NCI-H187 treated with DMSO at 0.1 percent for 48 hours (cell line): ENCODE data around the gene ASF1B.

ENCODE experiments used
- DNase-seq: peaks from one replicate; lab custom pipeline; 2025; lab: John Stamatoyannopoulos, UW

The ASF1B gene

DNA sequence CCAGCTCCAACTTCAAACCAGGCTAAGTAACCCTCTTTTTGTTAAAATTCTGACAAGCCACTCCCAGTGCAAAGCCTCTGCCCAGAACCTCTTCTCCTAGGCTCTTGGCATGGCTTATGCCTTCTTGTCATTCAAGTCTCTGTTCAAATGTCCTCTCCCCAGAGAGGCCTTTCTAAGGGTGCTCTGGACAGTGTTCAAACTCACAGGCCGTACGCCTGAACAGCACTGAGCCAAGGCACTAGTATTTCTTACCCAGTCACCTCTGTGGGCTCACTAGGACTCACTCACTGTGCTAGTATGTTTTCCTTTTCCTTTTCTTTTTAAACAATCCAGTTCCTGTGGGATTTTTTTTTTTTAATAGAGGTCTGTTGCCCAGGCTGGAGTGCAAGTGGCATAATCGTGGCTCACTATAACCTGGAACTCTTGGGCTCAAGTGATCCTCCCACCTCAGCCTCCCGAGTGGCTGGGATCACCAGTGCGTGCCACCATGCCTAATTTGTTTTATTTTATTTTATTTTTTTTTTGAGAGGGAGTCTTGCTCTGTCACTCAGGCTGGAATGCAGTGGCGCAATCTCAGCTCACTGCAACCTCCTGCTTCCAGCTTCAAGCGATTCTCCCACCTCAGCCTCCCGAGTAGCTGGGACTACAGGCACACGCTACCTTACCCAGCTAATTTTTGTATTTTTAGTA is 2.3 kb upstream of the ASF1B start:
- no peak for DNase-seq

DNA sequence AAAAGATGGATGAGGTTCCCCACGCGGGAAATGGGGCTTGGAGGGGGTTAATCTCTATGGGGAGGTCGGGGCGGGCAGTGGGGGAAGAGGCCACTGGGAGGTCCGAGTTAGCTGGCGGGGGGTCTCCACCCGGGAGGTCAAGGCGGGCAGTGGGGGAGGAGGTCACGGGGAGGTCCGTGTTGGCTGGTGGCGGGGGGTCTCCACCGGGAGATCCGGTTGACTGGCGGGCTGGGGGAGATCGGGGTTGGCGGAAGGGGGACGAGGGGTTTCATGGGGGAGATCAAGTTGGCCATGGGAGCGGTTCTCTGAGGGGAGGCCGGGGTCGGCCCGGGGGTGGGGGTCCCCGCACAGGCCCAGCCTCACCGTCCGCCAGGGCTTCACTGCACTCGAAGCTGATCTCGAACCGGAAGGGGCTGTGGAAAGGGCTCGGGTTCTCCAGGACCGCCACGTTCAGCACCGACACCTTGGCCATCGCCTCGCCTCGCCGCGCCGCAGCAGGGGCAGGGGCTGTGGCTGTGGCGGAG is 342 bp downstream of the ASF1B start:
- DNase-seq = no peak

DNA sequence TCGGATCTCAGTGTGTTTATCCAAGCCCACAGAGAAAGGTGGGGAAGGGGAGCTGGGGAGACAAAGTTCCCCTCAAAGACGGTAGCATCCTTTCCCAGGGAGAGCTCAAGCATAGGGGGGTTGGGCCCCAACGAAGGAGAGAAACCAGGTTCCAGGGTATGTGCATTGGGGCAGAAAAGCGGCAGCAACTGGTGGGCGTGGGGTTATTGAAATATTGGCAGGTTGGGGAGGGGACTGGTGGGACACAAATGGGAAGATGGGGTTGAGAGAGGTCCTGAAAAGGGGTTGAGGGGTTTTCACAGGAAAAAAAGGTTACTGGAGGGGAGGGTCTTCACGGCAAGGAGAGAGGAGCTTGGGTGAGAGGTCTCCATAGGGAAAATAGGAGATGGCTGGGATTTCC is 1.0 kb downstream of the ASF1B start:
- no peak for DNase-seq

DNA sequence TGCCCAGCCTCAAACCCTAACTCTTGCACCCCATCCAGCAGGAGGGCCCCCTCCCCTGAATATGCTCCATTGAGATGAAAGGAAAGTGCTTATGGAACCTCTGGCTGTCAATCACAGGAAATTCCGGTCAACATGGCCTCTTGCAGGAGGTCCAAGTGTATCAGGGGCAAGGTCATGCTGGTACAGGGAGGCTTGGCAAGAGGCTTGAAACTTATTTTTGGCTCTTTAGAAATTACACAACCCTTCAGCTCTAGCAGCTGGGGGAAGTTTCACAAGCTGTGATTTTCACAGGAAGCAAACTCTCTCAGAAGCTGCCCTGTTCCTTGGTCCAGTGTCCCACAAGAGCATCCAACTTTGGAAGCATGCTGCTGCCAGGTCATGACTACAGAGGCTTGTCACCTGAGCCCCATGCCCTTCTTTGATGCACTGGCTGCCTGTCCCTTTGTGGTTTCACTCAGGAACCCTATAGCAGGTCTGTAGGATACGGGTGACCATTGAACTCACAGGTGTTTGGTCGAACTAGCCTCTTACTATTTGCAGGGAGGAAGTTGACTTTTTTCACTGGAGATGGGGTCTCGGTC is 8.4 kb downstream of the ASF1B start:
- DNase-seq = no peak

DNA sequence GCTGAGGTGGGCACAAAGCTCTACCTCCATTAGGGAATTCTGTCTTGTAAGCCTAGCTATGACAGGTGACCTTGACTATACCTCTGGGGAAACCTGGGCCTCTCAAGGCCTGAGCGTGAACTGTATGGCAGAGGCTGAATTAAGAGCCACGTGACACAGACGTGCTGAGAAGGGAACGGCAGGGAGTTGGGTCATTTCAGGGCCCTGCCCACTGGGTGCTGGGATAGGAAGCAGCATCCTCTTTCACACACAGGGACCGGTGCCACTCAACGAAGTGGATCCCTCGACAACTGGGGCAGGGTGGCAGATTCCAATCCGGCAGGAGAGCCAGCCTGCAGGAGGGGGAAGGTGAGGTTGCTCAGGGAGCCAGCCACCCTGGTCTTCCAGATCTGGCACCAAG is 9.2 kb downstream of the ASF1B start:
- DNase-seq = no peak

DNA sequence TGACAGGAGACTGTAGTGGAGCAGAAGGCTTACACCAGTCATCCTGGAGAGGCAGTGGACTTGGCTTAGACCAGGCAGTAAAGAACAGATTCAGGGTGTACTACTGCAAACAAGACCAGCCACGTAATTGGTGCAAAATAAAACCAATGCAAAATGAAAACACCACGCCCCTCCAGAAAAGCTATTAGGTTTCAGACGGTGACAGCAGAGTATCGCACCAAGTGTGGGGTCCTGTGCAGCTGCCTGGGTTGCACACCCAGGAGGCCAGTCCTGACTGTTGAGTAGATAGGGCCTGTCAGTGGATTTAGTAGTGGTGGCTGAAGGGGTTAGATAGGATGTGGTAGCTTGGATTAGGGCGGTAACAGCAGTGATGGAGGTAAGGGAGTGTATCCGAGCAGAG is 13.5 kb downstream of the ASF1B start:
- DNase-seq = no peak

DNA sequence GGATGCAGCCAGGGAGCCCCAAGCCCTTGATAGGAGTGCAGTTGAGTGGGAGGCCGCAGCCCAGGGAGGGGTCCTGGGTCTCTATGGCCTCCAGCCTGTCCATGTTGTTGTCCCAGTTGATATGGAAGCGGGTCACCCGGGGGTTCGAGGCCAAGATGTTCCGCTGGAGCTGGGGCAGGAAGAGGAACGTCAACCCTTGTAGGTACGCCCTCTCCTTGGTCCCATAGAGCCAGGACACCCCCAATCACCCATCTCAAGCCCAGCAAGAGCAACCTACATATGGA is 15.9 kb downstream of the ASF1B start:
- no peak for DNase-seq

DNA sequence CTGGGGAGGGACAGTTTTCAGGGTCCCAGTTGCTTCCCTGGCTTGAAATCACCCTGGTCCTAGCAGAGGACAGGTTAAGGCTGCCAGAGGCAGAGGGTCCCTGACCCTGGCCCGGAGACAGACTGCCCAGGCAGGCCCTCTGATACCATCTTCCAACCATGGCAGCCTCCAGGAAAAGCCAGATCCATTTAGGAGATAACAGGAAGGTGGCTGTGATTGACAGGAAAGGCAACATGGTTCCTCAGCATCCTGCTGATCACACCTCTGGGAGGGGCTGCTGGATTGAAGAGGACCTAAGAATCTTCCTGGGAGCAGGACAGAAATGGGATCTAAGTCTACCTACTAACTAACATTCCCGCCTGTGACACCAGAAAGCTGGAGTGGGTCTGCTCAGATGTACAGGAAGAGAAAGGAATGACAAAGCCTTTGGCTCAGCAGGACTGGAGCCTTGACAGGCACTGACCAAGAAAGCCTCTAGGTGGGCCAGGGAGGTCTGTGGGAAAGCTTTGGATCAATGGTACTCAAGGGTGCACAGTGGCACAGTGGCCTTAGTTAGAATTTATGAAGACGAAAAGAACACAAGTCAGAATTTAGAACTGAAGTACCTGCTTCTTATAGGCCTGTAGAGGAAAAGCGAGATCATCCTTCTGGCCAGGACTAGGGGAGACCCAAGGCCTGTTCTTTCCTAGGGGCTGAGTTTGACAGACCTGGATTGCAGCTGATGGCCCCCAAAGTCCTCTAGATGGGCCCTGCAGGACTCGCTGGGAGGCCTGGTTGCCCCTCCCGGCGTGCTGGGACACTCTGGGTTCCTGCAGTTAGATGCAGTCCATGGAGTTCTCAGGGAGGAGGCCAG is 16.5 kb downstream of the ASF1B start:
- DNase-seq = no peak

DNA sequence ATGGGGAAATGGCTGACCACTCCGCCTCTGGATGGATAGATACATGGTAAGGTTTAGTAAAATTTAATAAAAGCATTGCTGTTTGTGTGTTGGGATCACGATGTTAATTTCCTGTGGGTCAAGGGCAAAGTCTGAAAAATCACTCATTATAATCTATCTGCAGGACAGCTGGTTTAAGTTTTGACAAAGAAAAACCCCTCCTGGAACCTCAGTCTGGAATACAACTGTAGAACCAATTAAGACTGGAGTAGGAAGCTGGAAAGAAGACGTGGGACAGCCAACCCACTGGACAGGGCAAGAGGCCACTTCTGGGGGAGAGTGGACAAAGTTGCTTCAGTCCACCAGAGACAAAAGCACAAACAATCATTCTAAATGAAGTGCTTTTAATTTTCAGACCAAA is 17.2 kb downstream of the ASF1B start:
- DNase-seq = no peak

DNA sequence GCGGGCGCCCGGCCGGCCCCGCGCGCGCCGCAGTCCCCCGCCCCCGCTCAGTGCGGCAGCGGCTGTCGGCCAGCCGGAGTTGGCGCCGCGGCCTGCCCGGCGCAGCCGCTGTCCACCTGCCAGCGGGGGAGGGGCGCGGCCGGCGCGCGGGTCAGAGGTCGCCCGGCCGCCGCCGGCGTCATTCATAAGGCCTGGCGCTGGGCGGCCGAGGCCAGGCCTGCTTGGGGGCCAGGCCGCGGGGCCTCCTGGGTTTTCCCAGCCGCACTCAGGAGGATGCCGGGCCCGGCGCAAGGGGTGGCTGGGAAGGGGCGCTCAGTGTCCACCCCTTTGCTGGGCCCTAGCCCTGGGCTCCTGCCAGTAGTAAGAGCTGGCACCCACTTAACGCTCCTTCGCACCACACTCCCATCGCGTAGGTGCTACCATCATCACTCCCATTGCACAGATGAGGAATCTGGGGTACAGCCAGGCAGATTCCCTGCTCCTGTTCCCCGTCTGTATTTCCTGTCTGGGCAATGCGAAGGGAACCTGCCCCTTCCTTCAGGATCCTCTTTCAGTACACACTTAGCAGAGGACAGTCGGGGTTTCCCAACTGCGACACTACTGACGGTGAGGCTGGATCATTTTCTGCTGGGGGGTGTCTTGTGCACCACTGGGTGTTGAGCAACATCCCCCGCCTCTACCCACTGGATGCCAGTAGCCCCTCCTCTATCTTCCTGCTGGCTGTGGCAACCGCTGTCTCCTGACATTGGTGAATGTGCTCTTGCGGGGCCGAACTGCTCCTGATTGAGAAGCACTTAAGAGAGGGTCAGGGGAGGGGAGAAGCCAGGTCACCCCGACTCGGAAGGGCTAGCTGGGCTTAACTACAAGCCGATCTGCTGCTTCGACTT is 18.0 kb downstream of the ASF1B start:
- no peak for DNase-seq

DNA sequence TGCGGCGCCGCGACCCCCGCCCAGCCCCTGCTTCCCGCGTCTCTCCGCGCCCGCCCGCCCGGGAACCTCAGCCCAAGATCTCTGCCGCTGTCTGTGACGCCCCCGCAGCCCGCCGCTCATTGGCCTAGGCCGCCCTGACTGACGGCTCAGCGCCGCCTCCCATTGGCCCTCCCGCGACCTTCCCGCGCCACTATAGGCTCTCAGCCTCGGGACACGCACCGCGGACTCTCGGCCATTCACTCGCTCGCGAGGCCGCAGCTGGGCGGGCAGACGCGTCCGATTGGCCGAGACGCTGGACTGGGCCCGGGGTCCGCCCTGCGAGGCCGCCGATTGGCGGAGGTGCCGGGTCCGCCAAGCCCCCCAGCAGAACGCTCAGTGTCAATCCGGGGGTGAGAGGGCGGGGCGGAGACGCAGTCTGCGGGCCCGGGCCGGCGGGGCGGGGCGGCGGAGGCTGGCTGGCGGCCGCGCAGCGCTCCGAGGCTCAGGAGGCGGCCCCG is 18.7 kb downstream of the ASF1B start, which contains the start of gene PRKACA:
Gene PRKACA, minus strand, starts transcription at position 95 of the 497 bp plus-strand sequence. CDS start 215 bp downstream, outside the sequence.
- peak; percentile 47 for DNase-seq

DNA sequence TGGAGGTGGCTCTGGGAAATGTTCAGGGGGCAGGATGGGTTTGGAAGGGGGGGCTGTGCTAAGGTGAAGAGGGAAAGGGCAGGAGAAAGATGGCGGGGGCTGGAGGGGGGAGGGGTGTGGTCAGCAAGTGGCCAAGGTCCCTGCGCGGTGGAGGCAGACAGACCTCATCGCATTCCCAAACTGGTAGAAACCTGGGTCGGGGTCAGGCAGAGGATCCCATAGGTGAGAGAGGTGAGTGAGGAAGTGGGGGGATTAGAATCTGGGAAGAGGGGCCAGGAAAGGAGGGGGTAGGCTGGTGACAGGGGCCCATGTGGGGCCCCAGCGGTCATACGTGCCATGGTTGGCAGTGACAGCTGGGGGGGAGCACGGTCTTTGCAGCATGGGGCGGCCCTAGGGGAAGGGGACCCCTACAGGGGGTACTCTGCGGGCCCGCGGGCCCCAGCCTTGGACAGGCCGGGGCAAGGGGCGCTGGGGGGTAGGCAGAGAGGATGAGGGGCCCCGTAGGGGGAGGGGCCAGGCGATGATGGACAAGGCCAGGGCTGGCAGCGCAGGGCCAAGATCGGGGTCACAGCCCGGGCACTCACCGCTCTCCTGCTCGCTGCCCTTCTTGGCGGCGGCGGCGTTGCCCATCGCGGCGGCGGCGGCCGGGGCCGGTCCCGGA is 19.3 kb downstream of the ASF1B start:
- no peak for DNase-seq

DNA sequence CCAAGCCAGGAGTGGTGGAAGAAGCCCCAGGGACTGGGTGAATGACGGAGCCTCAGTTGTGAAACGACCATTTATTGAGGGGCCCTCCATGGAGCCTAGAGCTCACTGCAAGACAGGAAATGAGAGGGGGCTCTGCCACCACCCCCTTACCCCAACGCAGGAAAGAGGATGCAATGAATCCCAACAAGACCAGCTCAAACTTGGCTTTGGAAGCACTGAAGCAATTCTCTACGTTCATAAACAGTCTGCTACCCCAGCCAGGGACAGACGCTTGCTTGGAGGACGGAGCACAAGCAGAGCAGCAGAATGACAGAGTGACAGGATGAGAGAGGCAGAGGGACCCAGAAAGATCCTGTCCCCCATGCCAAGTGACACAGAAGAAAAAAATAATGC is 19.9 kb downstream of the ASF1B start:
- DNase-seq = no peak

DNA sequence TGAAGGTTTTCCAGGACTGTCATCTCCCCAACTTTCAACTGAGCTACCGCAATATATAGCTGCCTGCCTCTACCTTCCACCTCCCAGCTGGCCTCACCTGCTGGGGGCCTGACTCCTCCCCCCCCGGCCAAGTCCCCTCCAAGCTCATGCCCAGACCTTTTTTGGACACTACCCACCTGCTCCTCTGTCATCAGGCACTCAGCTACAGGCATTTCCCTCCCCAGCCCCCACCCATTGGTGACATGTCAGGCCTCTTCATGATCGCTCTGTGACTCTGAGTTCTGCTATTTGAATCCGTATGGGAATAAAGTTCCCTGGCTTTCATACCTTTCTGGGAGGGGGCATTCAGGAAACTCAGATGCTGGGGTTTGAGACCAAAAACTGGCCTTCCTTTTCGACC is 20.6 kb downstream of the ASF1B start:
- DNase-seq = no peak

DNA sequence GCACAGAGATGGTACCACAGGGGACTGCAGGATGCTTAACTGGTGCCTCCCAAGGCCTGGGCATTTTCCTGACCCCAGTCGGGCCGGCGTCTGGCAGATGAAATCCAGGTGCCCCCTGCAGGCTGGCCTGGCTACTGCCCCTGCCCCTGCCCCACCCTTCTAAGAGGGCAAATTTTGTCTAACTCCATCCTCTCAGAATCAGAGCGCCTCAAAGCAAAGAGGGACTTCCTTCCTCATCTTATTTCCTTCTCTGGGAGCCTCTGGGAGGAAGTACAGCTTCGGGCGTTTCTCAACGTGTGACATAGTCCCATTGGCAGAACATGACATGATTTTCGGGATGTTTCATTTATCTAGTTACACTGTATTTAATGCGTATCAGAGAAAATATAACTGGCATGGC is 21.5 kb downstream of the ASF1B start:
- DNase-seq = no peak

DNA sequence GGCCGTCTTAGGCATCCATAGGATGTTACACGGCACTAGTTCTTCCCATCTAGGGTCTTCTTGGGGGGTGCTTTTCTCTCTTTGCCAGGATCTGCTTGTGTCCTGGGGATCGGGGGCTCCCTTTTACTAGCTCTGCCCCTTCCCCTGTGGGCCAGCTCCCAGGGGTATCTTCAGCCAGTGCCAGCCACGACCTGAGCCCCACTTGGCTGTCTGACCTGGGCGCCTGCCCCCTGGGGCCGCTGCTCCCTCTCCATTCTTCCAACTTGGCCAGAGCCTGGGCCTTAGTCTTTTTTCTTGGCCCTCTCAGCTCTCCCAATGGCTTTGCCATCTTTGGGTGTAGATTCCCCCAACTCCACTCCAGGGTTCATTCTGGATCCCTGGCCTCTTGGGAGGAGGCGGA is 21.9 kb downstream of the ASF1B start:
- DNase-seq = no peak

DNA sequence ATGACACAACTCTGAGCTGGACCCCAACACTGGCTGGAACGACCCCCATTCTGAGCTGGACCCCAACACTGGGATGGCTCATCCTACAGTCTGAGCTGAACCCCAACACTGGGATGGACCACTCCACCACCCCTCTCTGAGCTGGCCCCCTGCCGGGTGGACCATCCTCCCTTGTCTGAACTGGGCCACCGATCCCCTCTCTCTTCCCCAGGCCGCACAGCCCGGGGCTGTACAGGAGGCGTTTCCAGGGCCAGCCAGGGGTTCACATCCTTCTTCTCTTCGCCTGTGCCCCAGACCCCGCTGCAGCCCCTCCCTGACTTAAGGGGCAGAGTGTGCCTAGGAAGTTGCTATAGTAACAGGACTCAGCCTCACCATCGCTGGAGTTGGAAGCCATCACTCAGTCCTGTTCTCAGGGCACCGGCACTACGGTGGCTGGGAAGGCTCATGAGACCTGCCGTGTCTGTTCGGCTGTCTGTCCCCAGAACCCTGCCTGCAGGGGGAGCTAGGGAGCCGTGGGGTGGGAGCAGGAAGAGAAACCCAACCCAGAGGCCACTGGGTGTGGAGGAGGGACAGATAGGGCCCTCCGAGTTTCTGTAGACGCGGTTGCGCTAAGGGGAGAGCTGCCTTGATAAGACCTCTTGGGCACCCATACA is 22.5 kb downstream of the ASF1B start:
- DNase-seq = no peak

DNA sequence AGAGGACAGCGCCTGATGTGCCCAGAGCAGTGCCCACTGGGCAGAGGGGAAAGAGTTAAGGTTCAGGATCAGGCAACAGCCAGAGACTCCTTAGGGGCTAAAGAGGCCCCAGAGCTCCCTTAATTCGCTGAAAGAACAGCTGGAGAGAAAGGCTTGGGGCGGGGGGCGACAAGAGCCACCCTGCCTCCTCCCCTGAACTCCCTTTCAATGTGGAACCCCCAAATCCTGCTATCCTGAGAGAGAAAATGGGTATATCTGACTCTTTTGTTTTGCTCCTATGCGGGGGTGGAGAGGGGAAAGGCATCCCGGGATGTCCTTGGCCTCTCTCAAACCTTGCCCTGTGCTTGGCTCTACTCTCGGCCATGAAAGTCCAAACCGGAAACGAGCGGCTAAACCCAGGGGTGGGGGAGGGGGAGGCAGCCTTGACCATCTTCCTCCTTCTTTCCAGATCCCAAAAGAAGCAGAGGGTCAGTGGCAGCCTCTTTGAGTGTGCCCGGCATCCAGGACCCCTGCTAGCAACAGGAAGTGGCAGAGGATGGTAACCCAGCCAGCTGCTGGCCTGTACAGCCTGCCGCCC is 23.5 kb downstream of the ASF1B start:
- DNase-seq = no peak

DNA sequence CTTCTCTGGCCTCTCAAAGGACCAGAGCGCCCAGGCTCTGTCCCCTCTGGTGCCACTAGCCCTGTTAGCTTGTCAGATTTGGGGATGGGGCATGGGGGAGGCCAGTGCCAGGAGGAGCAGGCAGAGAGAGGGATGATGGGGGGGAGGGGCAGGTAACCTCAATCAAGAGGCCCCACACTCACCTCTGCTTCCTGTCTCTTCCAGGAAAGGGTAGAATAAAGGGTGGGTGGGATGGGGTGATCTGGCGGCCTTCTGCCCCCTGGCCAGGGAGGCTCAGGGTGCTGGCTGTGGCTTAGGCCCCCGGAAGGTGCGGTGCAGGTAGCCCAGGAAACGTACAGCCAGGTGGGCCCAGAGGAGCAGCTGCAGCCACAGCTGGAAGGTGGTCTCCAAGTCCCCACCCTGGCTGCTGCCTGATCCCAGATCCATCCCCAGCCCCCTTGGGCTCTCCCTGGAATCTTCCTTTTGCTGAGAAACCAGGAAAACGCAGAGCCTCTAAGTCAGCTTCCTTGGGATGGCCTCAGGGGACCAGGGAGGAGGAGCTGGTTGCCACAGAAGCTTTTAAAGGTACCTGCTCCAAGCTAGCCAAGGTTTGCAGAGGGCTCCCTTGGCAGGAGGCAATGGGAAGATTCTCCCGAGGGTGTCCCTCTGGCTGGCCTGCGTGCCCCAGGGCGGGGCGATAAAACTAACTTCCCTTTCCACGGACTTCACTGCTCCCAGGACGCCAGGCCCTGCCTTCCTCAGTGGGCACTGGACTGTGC is 24.2 kb downstream of the ASF1B start:
- no peak for DNase-seq

DNA sequence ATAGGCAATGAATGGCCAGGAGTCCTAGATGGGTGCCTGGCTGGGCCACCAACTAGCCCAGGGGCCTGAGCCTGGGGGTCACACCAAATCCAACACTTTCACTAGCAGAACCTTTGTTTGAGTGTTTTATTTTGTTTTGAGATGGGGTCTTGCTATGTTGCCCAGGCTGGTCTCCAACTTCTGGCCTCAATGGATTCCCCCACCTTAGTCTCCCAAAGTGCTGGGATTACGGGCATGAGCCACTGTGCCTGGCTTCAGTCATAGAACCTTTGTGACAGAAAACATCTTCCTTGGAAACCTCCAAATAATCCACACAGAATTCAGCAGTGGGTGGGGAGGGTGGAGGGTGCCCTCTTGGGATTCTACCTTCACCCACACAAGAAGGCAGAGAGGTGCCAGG is 24.9 kb downstream of the ASF1B start:
- DNase-seq = no peak
